ENCODE data around the gene ARHGAP22. TPM values are rescaled to one million over a fixed set of nuclear protein-coding genes. Genes with fewer than 3 reads are reported as not detected.

The ARHGAP22 gene
- total RNA-seq, 2 experiments from 2014 or later, result 0.19 to 0.46 TPM

DNA sequence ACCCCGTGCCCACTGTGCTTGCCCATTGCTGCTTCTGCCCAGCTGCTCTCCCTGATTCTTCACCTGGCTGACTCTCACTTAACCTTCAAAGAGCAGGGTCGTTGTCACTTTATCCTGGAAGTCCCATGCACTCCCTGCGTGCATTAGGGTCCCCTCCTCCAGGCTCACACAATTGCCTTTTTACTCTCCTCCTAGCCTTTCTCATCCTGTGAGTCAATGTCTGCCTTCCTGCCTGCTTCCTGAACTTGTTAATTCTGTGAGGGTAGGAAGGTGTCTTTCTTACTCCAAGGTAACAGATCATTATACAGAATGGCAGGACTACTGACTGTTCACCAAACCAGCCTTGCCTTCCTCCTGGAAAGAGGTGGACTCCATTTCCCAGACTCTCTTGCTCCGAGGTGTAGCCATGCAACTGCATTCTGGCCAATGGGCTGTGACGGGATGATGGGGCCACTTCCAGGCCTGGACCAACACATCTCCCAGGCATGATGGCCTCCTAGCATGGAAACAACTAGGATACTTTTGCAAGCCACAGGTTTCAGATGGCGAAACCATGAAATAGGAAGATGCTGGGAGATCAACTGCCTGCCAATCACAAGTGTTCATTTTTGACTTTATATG is 54.7 kb downstream of the ARHGAP22 start:
- Histone ChIP-seq H2AFZ (ENCODE audit: low read length) (no peak overlapping the region), H3K4me3 (ENCODE audit: low read depth, low read length, poor library complexity, severe bottlenecking) (no peak overlapping the region), H3K9me3 (ENCODE audit: low read length) (no peaks in the 10 kb centered on the region), H4K20me1 (ENCODE audit: insufficient read depth, low read length) (no peaks in the 10 kb centered on the region), H3K36me3 (ENCODE audit: insufficient read depth, low read length) (no peaks in the 10 kb centered on the region), H3K27ac (ENCODE audit: low read depth, low read length, poor library complexity, severe bottlenecking) (no peak overlapping the region), H3K79me2 (ENCODE audit: insufficient read depth, low read depth, low read length) (no peaks in the 10 kb centered on the region), H3K9me2 (ENCODE audit: insufficient read depth, low read length) (no peaks in the 10 kb centered on the region), H3K4me2 (ENCODE audit: low read length) (no peak overlapping the region), H3K4me1 (ENCODE audit: insufficient read depth, low read length, poor library complexity, severe bottlenecking) (peaks cover 18% of the 10 kb centered on the region)
- no TSS peak for BruUV-seq (replicated peaks)
- DNase-seq (ENCODE audit: low spot score), result no peak
- TF ChIP-seq EZH2phosphoT487 (IDR thresholded peaks at IDR 0.05; ENCODE audit: borderline replicate concordance, low read depth, low read length), result no peak
- no peak for TF ChIP-seq CTCF (conservative IDR thresholded peaks at IDR 0.05; ENCODE audit: low read length)
- intact Hi-C loops (cut with micrococcal nuclease; ENCODE audit: unreplicated experiment), result loop anchor here (2.0 to 10.0 kb wide), 2 partner anchors 187 to 405 kb away; no protein-coding TSS in a partner anchor
- ChIA-PET CTCF (ENCODE audit: unreplicated experiment) (interaction anchor here (8.2 kb wide), 1 partner anchor 107 kb away, joined by 146 read pairs; no protein-coding TSS in a partner anchor), POLR2A (interaction anchor here (0.5 to 2.8 kb wide), 4 partner anchors 10 to 383 kb away, joined by 3 to 19 read pairs (median 4); no protein-coding TSS in a partner anchor)

- no peaks in the 10 kb centered on the region for H3K9me2 ChIP-seq (ENCODE audit: insufficient read depth, low read length)
- H3K36me3 ChIP-seq (ENCODE audit: insufficient read depth, low read length), result no peaks in the 10 kb centered on the region
- H2AFZ ChIP-seq (ENCODE audit: low read length), result no peak overlapping the region
- H3K79me2 ChIP-seq (ENCODE audit: insufficient read depth, low read depth, low read length), result no peaks in the 10 kb centered on the region
- no peak for DNase-seq (ENCODE audit: low spot score)
- H3K4me2 ChIP-seq (ENCODE audit: low read length), result no peak overlapping the region
- H3K27ac ChIP-seq (ENCODE audit: low read depth, low read length, poor library complexity, severe bottlenecking), result no peak overlapping the region
- no peak for TF ChIP-seq EZH2phosphoT487 (IDR thresholded peaks at IDR 0.05; ENCODE audit: borderline replicate concordance, low read depth, low read length)
- peaks cover 18% of the 10 kb centered on the region for H3K4me1 ChIP-seq (ENCODE audit: insufficient read depth, low read length, poor library complexity, severe bottlenecking)
- intact Hi-C loops (cut with micrococcal nuclease; ENCODE audit: unreplicated experiment), result no loop called here
- no peak overlapping the region for H3K4me3 ChIP-seq (ENCODE audit: low read depth, low read length, poor library complexity, severe bottlenecking)
- ChIA-PET CTCF (ENCODE audit: unreplicated experiment) (interaction anchor here (8.2 kb wide), 1 partner anchor 108 kb away, joined by 146 read pairs; no protein-coding TSS in a partner anchor), POLR2A (interaction anchor here (0.6 to 2.8 kb wide), 2 partner anchors 108 to 112 kb away, joined by 3 to 19 read pairs; no protein-coding TSS in a partner anchor)
- no peaks in the 10 kb centered on the region for H3K9me3 ChIP-seq (ENCODE audit: low read length)
- H4K20me1 ChIP-seq (ENCODE audit: insufficient read depth, low read length), result no peaks in the 10 kb centered on the region
- no TSS peak for BruUV-seq (replicated peaks)
Observed at GRCh38 chr10:48549236-48549635, 55.6 kb downstream of the ARHGAP22 start.

DNA sequence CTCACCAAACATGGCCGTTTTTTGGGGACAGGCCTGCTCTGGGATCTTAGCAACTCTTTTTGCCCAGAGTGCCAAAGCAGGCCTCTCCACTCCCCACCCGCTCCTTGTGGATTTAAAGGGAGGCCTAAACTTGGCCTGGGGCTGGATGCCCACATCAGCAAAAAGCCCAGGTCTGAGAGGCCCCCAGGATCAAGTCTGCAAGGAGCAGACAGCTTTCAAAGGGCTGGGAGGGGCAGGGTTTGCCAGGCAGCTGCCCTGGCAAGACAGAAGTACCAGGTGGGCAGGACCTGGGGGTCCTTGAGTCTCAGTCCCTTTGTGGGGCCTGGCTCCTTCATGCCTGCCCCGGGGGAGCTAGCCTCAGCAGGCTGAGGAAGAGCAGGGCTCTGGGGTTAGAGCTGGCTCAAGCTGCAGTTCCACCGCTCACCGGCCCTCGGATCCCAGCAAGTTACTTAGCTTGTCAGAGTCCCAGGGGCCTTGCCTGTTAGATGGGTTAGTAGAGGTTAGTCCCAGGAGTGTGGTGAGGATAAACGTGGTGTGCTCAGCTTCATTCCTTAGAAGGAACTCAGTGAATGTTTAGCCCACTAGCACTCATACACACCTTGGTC is 56.2 kb downstream of the ARHGAP22 start:
- TF ChIP-seq CTCF (conservative IDR thresholded peaks at IDR 0.05; ENCODE audit: low read length), result no peak
- TF ChIP-seq EZH2phosphoT487 (IDR thresholded peaks at IDR 0.05; ENCODE audit: borderline replicate concordance, low read depth, low read length), result no peak
- no peak overlapping the region for H3K4me3 ChIP-seq (ENCODE audit: low read depth, low read length, poor library complexity, severe bottlenecking)
- no TSS peak for BruUV-seq (replicated peaks)
- H3K4me2 ChIP-seq (ENCODE audit: low read length), result no peak overlapping the region
- DNase-seq (ENCODE audit: low spot score), result no peak
- no peak overlapping the region for H3K27ac ChIP-seq (ENCODE audit: low read depth, low read length, poor library complexity, severe bottlenecking)
- H3K36me3 ChIP-seq (ENCODE audit: insufficient read depth, low read length), result no peaks in the 10 kb centered on the region
- ChIA-PET POLR2A (interaction anchor here (0.5 to 2.8 kb wide), 2 partner anchors 31 to 108 kb away, joined by 3 to 19 read pairs; no protein-coding TSS in a partner anchor), CTCF (ENCODE audit: unreplicated experiment) (interaction anchor here (0.6 to 8.2 kb wide), 2 partner anchors 108 to 174 kb away, joined by 3 to 146 read pairs; no protein-coding TSS in a partner anchor)
- H4K20me1 ChIP-seq (ENCODE audit: insufficient read depth, low read length), result no peaks in the 10 kb centered on the region
- intact Hi-C loops (cut with micrococcal nuclease; ENCODE audit: unreplicated experiment), result no loop called here
- no peak overlapping the region for H2AFZ ChIP-seq (ENCODE audit: low read length)
- no peaks in the 10 kb centered on the region for H3K9me2 ChIP-seq (ENCODE audit: insufficient read depth, low read length)
- peaks cover 18% of the 10 kb centered on the region for H3K4me1 ChIP-seq (ENCODE audit: insufficient read depth, low read length, poor library complexity, severe bottlenecking)
- no peaks in the 10 kb centered on the region for H3K9me3 ChIP-seq (ENCODE audit: low read length)
- no peaks in the 10 kb centered on the region for H3K79me2 ChIP-seq (ENCODE audit: insufficient read depth, low read depth, low read length)

Measured in OCI-LY7 (cell line).